NCI-H774 (cell line): ENCODE measurements around the gene ATAT1.
"Not testable (repeated sequence)": the region's sequence is repeated elsewhere in the genome, so short reads cannot be mapped to it uniquely, and the experiment has no call there.

ENCODE experiments used
- DNase-seq: peaks from one replicate; lab custom pipeline; 2025; lab: John Stamatoyannopoulos, UW

ATAT1 gene

GRCh38 chr6:30651143-30651542, 24.5 kb downstream of the ATAT1 start:
- DNase-seq = no peak

- no peak for DNase-seq
Observed at GRCh38 chr6:30654798-30655742, 28.4 kb downstream of the ATAT1 start.

GRCh38 chr6:30655743-30656094, 29.0 kb downstream of the ATAT1 start:
- DNase-seq = no peak

- DNase-seq = no peak
Observed at GRCh38 chr6:30656513-30656912, 29.8 kb downstream of the ATAT1 start.

- no peak for DNase-seq
Observed at GRCh38 chr6:30657454-30657853, 30.8 kb downstream of the ATAT1 start.

- not testable (repeated sequence) for DNase-seq
Observed at GRCh38 chr6:30657922-30658321, 31.2 kb downstream of the ATAT1 start.

GRCh38 chr6:30664994-30665767, 38.5 kb downstream of the ATAT1 start:
- no peak for DNase-seq

- not testable (repeated sequence) for DNase-seq
Observed at GRCh38 chr6:30666300-30666699, 39.6 kb downstream of the ATAT1 start.

GRCh38 chr6:30670760-30671527, 44.3 kb downstream of the ATAT1 start:
- DNase-seq = no peak

GRCh38 chr6:30672445-30673253, 46.0 kb downstream of the ATAT1 start, which contains the start of gene DHX16:
Gene DHX16, minus strand, starts transcription at chr6:30673006. Its CDS starts 165 bp downstream, at chr6:30672841.
- peak; percentile 88 for DNase-seq

- no peak for DNase-seq
Observed at GRCh38 chr6:30676660-30677285, 50.1 kb downstream of the ATAT1 start.

- DNase-seq = peak; percentile 69
Observed at GRCh38 chr6:30678964-30679726, 52.5 kb downstream of the ATAT1 start.

GRCh38 chr6:30679765-30680535, 53.3 kb downstream of the ATAT1 start:
- no peak for DNase-seq

- no peak for DNase-seq
Observed at GRCh38 chr6:30681766-30682142, 55.1 kb downstream of the ATAT1 start.

GRCh38 chr6:30682143-30683117, 55.8 kb downstream of the ATAT1 start:
- no peak for DNase-seq

GRCh38 chr6:30683183-30683979, 56.7 kb downstream of the ATAT1 start:
- DNase-seq = no peak

GRCh38 chr6:30683980-30684338, 57.3 kb downstream of the ATAT1 start:
- no peak for DNase-seq
